Type B pancreatic cell (in vitro differentiated cells): ENCODE measurements around the gene SNX10. TPM values are rescaled to one million over a fixed set of nuclear protein-coding genes. Genes with fewer than 3 reads are reported as not detected.
"Not testable (repeated sequence)": the region's sequence is repeated elsewhere in the genome, so short reads cannot be mapped to it uniquely, and the experiment has no call there.

Experiments
- DNase-seq: peaks from one replicate; pipeline ENCODE4 v3.0.0; 2021; ENCODE audit warnings: mixed read lengths; ENCODE audit not compliant: unreplicated experiment; ENCODE audit errors: extremely low spot score
- H3K27ac Mint-ChIP-seq: 2 replicates; pipeline ENCODE4 v1.8.0; 2021; ENCODE audit warnings: mild to moderate bottlenecking, mixed read lengths
- H3K27me3 Mint-ChIP-seq: 2 replicates; pipeline ENCODE4 v1.8.0; 2021; ENCODE audit warnings: mixed read lengths
- H3K36me3 Mint-ChIP-seq: 2 replicates; pipeline ENCODE4 v1.8.0; 2021; ENCODE audit warnings: mixed read lengths
- H3K4me1 Mint-ChIP-seq: one replicate; pipeline ENCODE4 v1.8.0; 2021; ENCODE audit warnings: mixed read lengths; ENCODE audit not compliant: unreplicated experiment
- H3K4me3 Mint-ChIP-seq: 2 replicates; pipeline ENCODE4 v1.8.0; 2021; ENCODE audit warnings: mild to moderate bottlenecking, mixed read lengths
- H3K9me3 Mint-ChIP-seq: 2 replicates; pipeline ENCODE4 v1.8.0; 2021; ENCODE audit warnings: mixed read lengths
- CTCF ChIP-seq: fragments of 200-600 bp; sonication (generic); conservative IDR thresholded peaks from 2 replicates; pipeline ENCODE4 v1.5.0; 2021; ENCODE audit warnings: antibody characterized with exemption, mild to moderate bottlenecking
- total RNA-seq: library from RNA; stranded (reverse); gene quantifications from 2 replicates; pipeline ENCODE4 v1.2.1, GENCODE V29; 2021; ENCODE audit warnings: low replicate concordance

SNX10 gene
- total RNA-seq, 1 donor from 2014 or later = 2.8 TPM

- Mint-ChIP-seq H3K4me3 (no peak overlapping the region), H3K27ac (no peak overlapping the region), H3K27me3 (no peaks in the 10 kb centered on the region), H3K36me3 (no peaks in the 10 kb centered on the region), H3K4me1 (no peaks in the 10 kb centered on the region), H3K9me3 (no peaks in the 10 kb centered on the region)
- no peak for TF ChIP-seq CTCF
- DNase-seq = no peak
Measured at GRCh38 chr7:26284477-26284876, 7.2 kb upstream of the SNX10 start.

DNA sequence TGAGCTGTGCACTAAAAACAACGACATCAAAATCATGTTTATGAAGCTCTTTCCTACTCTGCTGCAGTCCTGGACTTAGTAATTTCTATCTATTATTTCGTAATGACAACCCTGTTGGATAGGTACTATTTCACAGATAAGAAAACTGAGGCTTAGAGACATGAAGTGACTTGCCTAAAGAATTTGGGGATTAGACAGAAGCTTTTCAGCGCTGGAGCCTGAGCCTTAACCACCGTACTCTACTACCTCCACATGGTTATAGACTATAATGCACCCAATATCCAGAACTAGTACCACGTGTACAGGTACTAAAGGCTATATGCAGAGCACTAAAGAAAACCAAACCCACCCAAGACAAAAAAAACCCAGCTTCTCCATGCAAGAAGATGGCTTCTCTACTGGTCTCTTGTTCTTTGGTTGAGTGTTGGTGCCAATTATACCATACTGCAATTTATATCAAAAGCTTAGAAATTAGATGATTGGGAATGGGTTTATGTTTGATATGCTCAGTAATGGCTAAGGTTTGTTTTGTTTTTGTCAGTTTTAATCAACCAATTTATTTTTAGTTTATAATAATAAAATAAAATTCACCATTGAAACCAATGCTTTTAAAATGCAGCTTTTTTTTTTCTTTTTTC lies 6.5 kb upstream of the SNX10 start:
- Mint-ChIP-seq H3K27me3 (no peaks in the 10 kb centered on the region), H3K4me3 (no peak overlapping the region), H3K4me1 (no peaks in the 10 kb centered on the region), H3K27ac (no peak overlapping the region), H3K36me3 (no peaks in the 10 kb centered on the region), H3K9me3 (no peaks in the 10 kb centered on the region)
- DNase-seq = no peak
- no peak for TF ChIP-seq CTCF

DNA sequence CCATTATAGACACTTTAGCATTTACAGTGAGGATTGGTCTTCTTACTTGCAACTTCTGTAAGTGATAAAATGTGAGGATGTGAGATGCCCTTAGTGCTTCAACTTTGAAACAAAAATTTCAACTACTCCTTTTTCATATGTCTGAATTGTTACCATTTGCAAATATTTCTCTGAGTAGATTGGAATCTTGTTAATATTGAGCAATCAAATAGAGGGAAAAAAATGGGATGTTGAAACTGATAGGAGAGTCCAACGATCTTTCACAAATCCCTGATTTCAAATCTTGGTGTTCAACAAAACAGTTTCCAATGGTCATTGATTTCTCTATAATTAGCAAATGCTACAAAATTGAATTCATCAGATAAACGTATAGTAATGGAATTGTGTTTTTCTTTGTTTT lies 5.5 kb upstream of the SNX10 start:
- no peaks in the 10 kb centered on the region for H3K36me3 Mint-ChIP-seq
- no peak for TF ChIP-seq CTCF
- no peak overlapping the region for H3K27ac Mint-ChIP-seq
- no peaks in the 10 kb centered on the region for H3K4me1 Mint-ChIP-seq
- no peak overlapping the region for H3K4me3 Mint-ChIP-seq
- no peaks in the 10 kb centered on the region for H3K9me3 Mint-ChIP-seq
- DNase-seq = no peak
- H3K27me3 Mint-ChIP-seq = no peaks in the 10 kb centered on the region

DNA sequence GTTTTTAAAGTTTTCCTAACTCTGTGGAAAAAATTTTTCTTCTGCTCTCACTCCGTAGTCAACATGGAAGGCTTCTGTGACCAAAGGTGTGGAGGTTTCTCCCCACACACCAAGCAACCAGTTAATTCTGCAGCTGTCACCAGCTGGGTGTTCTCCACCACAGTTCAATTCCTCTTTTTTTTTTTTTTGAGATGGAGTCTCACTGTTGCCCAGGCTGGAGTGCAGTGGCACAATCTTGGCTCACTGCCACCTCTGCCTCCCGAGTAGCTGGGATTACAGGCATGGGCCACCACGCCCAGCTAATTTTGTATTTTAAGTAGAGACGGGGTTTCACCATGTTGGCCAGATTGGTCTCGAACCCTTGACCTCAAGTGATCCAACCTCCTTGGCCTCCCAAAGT lies 3.5 kb upstream of the SNX10 start:
- not testable (repeated sequence) for H3K36me3 Mint-ChIP-seq, H3K27me3 Mint-ChIP-seq, H3K4me3 Mint-ChIP-seq, DNase-seq, H3K9me3 Mint-ChIP-seq, H3K4me1 Mint-ChIP-seq, H3K27ac Mint-ChIP-seq

DNA sequence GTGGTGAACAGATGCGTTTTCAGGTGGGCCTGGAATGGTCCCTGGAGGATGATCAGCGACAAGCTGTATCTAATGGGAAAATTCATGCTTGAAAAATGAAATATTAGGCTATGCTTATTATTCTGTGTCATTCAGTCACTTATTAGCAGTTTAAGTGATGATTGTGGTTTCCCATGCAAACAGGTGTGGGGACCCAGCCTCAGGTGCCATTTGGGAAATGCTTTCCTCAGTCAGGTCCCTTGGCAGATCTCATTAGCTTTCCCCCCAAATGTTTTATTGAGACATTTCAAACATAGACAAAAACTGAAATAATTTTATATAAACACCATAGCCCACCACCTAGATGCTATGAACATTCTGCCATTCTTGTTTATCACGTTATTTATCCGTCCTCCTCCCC lies 411 bp upstream of the SNX10 start:
- H3K27me3 Mint-ChIP-seq = no peaks in the 10 kb centered on the region
- peaks cover 5% of the 10 kb centered on the region for H3K4me1 Mint-ChIP-seq
- DNase-seq = no peak
- H3K4me3 Mint-ChIP-seq = peak overlapping the region; percentile 92
- H3K36me3 Mint-ChIP-seq = no peaks in the 10 kb centered on the region
- no peak overlapping the region for H3K27ac Mint-ChIP-seq
- TF ChIP-seq CTCF = no peak
- no peaks in the 10 kb centered on the region for H3K9me3 Mint-ChIP-seq

DNA sequence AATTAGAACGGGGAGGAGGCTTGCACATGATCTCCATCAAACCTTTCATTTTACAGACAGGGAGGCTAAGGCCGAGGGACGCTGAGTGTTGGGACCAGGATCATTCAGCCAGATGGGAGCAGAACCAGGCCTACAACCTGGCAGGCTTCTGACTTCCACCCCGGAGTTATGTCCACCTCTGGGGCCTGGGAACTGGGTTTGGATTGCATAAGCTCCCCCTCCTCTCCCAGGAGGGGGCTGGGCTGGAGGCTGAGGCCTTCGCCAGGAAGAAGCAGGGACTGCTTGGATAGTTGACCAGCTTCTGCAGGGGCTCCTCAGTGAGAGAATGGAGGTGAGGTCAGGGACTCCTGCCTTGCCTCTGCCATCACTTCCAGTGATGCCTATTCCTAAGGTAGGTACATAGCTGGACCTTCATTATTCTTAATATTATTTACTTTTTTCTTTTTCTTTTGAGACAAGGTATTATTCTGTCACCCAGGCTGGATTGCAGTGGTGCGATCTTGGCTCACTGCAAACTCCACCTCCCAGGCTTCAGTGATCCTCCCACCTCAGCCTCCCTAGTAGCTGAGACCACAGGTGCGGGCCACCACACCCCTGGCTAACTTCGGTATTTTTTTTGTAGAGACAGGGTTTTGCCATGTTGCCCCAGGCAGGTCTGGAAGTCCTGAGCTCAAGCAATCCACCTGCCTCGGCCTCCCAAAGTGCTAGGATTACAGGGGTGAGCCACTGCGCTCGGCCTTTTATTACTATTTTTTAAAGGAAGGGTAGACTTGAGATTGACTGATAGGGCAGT lies 1.3 kb downstream of the SNX10 start:
- TF ChIP-seq CTCF = no peak
- no peak overlapping the region for H3K27ac Mint-ChIP-seq
- H3K36me3 Mint-ChIP-seq = no peaks in the 10 kb centered on the region
- no peak for DNase-seq
- H3K4me3 Mint-ChIP-seq = peak overlapping the region; percentile 86
- no peaks in the 10 kb centered on the region for H3K9me3 Mint-ChIP-seq
- no peaks in the 10 kb centered on the region for H3K27me3 Mint-ChIP-seq
- H3K4me1 Mint-ChIP-seq = peaks cover 5% of the 10 kb centered on the region
